ENCODE results near the gene DAB1.

Gene DAB1

GRCh38 chr1:57319791-57320190 is 104.1 kb downstream of the DAB1 start:
- in situ Hi-C loops (cut with HindIII; ENCODE audit: low sequenced_read_pairs): no loop called here
- no peak for TF ChIP-seq CTCF (IDR thresholded peaks at IDR 0.05; ENCODE audit: low read depth, low read length, missing control alignments)
- no peak overlapping the region for H3K4me3 ChIP-seq (ENCODE audit: low read depth, low read length)
- no peak for DNase-seq (ENCODE audit: low read depth)

GRCh38 chr1:57319165-57319564 is 104.7 kb downstream of the DAB1 start:
- in situ Hi-C loops (cut with HindIII; ENCODE audit: low sequenced_read_pairs): no loop called here
- no peak overlapping the region for H3K4me3 ChIP-seq (ENCODE audit: low read depth, low read length)
- peak; percentile 18 for DNase-seq (ENCODE audit: low read depth)
- no peak for TF ChIP-seq CTCF (IDR thresholded peaks at IDR 0.05; ENCODE audit: low read depth, low read length, missing control alignments)

GRCh38 chr1:57316861-57317260 is 107.0 kb downstream of the DAB1 start:
- H3K4me3 ChIP-seq (ENCODE audit: low read depth, low read length): no peak overlapping the region
- no peak for TF ChIP-seq CTCF (IDR thresholded peaks at IDR 0.05; ENCODE audit: low read depth, low read length, missing control alignments)
- DNase-seq (ENCODE audit: low read depth): no peak
- in situ Hi-C loops (cut with HindIII; ENCODE audit: low sequenced_read_pairs): no loop called here

- no peak for TF ChIP-seq CTCF (IDR thresholded peaks at IDR 0.05; ENCODE audit: low read depth, low read length, missing control alignments)
- DNase-seq (ENCODE audit: low read depth): no peak
- in situ Hi-C loops (cut with HindIII; ENCODE audit: low sequenced_read_pairs): no loop called here
Measured at GRCh38 chr1:57316291-57316690, 107.6 kb downstream of the DAB1 start.

GRCh38 chr1:57312869-57313268 is 111.0 kb downstream of the DAB1 start:
- in situ Hi-C loops (cut with HindIII; ENCODE audit: low sequenced_read_pairs): no loop called here
- no peak for DNase-seq (ENCODE audit: low read depth)
- no peak for TF ChIP-seq CTCF (IDR thresholded peaks at IDR 0.05; ENCODE audit: low read depth, low read length, missing control alignments)
- no peak overlapping the region for H3K4me3 ChIP-seq (ENCODE audit: low read depth, low read length)

More at GRCh38 chr1:57316291-57316690, 107.6 kb downstream of the DAB1 start:
- H3K4me3 ChIP-seq (ENCODE audit: low read depth, low read length): no peak overlapping the region

- DNase-seq (ENCODE audit: low read depth): no peak
- in situ Hi-C loops (cut with HindIII; ENCODE audit: low sequenced_read_pairs): no loop called here
- TF ChIP-seq CTCF (IDR thresholded peaks at IDR 0.05; ENCODE audit: low read depth, low read length, missing control alignments): no peak
- no peak overlapping the region for H3K4me3 ChIP-seq (ENCODE audit: low read depth, low read length)
Measured at GRCh38 chr1:57311411-57311810, 112.4 kb downstream of the DAB1 start.

- in situ Hi-C loops (cut with HindIII; ENCODE audit: low sequenced_read_pairs): no loop called here
- DNase-seq (ENCODE audit: low read depth): no peak
- H3K4me3 ChIP-seq (ENCODE audit: low read depth, low read length): no peak overlapping the region
- no peak for TF ChIP-seq CTCF (IDR thresholded peaks at IDR 0.05; ENCODE audit: low read depth, low read length, missing control alignments)
Measured at GRCh38 chr1:57311006-57311405, 112.9 kb downstream of the DAB1 start.
